Fibroblast of lung (primary cell): ENCODE results near the gene DCAF5. TPM values are rescaled to one million over a fixed set of nuclear protein-coding genes. Genes with fewer than 3 reads are reported as not detected.
A peak's percentile ranks its signal among the peaks of the same experiment; 100 is the strongest.

Experiments used
- DNase-seq, 2 donors: peaks; one replicate each; pipeline versions ENCODE4 v3.0.0 to v3.0.0-alpha.2; 2010; ENCODE audit warnings: low read depth in 2 of 2
- H2AFZ ChIP-seq: 2 replicates; pipeline ENCODE4 v1.5.1; 2012; ENCODE audit warnings: low read length, control low read depth, inconsistent platforms
- H3K27ac ChIP-seq: 2 replicates; pipeline ENCODE4 v1.5.1; 2011; ENCODE audit warnings: low read length, control low read depth; ENCODE audit not compliant: insufficient read depth
- H3K27me3 ChIP-seq: 2 replicates; pipeline ENCODE4 v1.5.1; 2011; ENCODE audit warnings: mild to moderate bottlenecking, low read length; ENCODE audit not compliant: control insufficient read depth, insufficient read depth
- H3K36me3 ChIP-seq: 2 replicates; pipeline ENCODE4 v1.5.1; 2011; ENCODE audit warnings: low read length; ENCODE audit not compliant: control insufficient read depth, insufficient read depth
- H3K4me1 ChIP-seq: 2 replicates; pipeline ENCODE4 v1.5.1; 2011; ENCODE audit warnings: low read length; ENCODE audit not compliant: control insufficient read depth, insufficient read depth; ENCODE audit errors: extremely low read depth
- H3K4me2 ChIP-seq: 2 replicates; pipeline ENCODE4 v1.5.1; 2011; ENCODE audit warnings: low read length, control low read depth; ENCODE audit not compliant: insufficient read depth; ENCODE audit errors: extremely low read depth
- H3K4me3 ChIP-seq, 4 experiments: fragments of 200-600 bp in 1 of 4; sonication (generic) in 1 of 4; replicated peaks in 1 of 4; 2 replicates each; pipeline ENCODE4 v1.5.1; 2011 to 2016; ENCODE audit warnings: low read length in 4 of 4, low read depth in 3 of 4, mild to moderate bottlenecking in 3 of 4, control low read depth in 2 of 4, inconsistent platforms in 1 of 4, mixed read lengths in 1 of 4; ENCODE audit not compliant: insufficient read depth in 1 of 4; ENCODE audit errors: control extremely low read depth in 1 of 4
- H3K79me2 ChIP-seq: 2 replicates; pipeline ENCODE4 v1.5.1; 2012; ENCODE audit warnings: mild to moderate bottlenecking, low read length, inconsistent platforms; ENCODE audit not compliant: control insufficient read depth, insufficient read depth
- H3K9ac ChIP-seq: 2 replicates; pipeline ENCODE4 v1.5.1; 2011; ENCODE audit warnings: mild to moderate bottlenecking, low read length, control low read depth; ENCODE audit not compliant: insufficient read depth
- H3K9me3 ChIP-seq: 2 replicates; pipeline ENCODE4 v1.5.1; 2012; ENCODE audit warnings: low read depth, low read length; ENCODE audit not compliant: control insufficient read depth, insufficient read depth
- H4K20me1 ChIP-seq: 2 replicates; pipeline ENCODE4 v1.5.1; 2011; ENCODE audit warnings: low read length; ENCODE audit not compliant: control insufficient read depth, insufficient read depth; ENCODE audit errors: extremely low read depth
- EZH2 ChIP-seq: IDR thresholded peaks from 2 replicates; pipeline ENCODE4 v1.5.1; 2012; ENCODE audit warnings: low read length, control low read depth, mild to moderate bottlenecking; ENCODE audit errors: missing control alignments
- polyA plus RNA-seq, 2 donors: library from polyadenylated mRNA; depleted of rRNA in 1 of 2; stranded (reverse) in 1 of 2; unstranded in 1 of 2; fragments of >200 nt; gene quantifications; 2 replicates each; pipeline ENCODE4 v1.2.1, GENCODE V29; 2011 to 2012; ENCODE audit warnings: missing spikeins in 1 of 2
- total RNA-seq: library from RNA; depleted of rRNA; stranded (reverse); fragments of >200 nt; gene quantifications from 2 replicates; pipeline ENCODE4 v1.2.1, GENCODE V29; 2014
- TF ChIP-seq, protein P1 (sequence below), 2 donors: IDR thresholded peaks in 1 of 2; conservative IDR thresholded peaks in 1 of 2; 1 replicate in 1 of 2; 2 replicates in 1 of 2; pipeline ENCODE4 v1.5.1; 2011 to 2012; ENCODE audit warnings: low read length in 2 of 2, control low read depth in 1 of 2, inconsistent platforms in 1 of 2, low read depth in 1 of 2, mild to moderate bottlenecking in 1 of 2

The DCAF5 gene
- total and polyA plus RNA-seq, 2 donors (not counting 1 experiment from before 2014, with no cell fraction given), result 16.8 to 31.8 TPM

DNA sequence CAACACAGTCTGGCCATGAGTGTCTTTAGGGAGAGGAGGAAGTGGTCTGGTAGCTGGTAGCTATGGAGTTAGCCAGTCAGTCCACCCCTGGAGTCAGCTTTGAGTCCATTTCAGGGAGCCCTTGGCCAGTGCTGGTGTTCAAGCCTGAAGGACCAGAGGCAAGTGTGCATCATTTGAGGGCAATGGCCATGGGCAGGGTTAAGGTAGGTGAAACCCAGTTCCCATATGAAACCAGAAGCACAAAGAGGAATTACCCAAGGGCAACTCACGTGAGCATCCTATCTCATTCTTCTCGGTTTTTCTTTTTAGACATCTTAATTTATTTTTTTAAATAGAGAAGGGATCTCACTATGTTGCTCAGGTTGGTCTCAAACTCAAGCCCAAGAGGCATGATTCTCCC is 112.6 kb downstream of the DCAF5 start:
- Histone ChIP-seq H3K27ac (no peak overlapping the region), H2AFZ (no peak overlapping the region), H3K36me3 (no peaks in the 10 kb centered on the region), H3K4me2 (no peak overlapping the region), H3K27me3 (no peaks in the 10 kb centered on the region), H3K9ac (no peak overlapping the region), H3K4me1 (peaks cover 31% of the 10 kb centered on the region), H4K20me1 (no peaks in the 10 kb centered on the region), H3K9me3 (no peaks in the 10 kb centered on the region), H3K4me3 (no peak overlapping the region), H3K79me2 (no peaks in the 10 kb centered on the region)
- DNase-seq, result no peak
- TF ChIP-seq, protein P1, sequence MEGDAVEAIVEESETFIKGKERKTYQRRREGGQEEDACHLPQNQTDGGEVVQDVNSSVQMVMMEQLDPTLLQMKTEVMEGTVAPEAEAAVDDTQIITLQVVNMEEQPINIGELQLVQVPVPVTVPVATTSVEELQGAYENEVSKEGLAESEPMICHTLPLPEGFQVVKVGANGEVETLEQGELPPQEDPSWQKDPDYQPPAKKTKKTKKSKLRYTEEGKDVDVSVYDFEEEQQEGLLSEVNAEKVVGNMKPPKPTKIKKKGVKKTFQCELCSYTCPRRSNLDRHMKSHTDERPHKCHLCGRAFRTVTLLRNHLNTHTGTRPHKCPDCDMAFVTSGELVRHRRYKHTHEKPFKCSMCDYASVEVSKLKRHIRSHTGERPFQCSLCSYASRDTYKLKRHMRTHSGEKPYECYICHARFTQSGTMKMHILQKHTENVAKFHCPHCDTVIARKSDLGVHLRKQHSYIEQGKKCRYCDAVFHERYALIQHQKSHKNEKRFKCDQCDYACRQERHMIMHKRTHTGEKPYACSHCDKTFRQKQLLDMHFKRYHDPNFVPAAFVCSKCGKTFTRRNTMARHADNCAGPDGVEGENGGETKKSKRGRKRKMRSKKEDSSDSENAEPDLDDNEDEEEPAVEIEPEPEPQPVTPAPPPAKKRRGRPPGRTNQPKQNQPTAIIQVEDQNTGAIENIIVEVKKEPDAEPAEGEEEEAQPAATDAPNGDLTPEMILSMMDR (conservative IDR thresholded peaks at IDR 0.05 in 1 of 2, IDR thresholded peaks at IDR 0.05 in 1 of 2; ENCODE audit: low read depth in 1 of 2, low read length in 2 of 2), result no peak
- no peak for TF ChIP-seq EZH2

DNA sequence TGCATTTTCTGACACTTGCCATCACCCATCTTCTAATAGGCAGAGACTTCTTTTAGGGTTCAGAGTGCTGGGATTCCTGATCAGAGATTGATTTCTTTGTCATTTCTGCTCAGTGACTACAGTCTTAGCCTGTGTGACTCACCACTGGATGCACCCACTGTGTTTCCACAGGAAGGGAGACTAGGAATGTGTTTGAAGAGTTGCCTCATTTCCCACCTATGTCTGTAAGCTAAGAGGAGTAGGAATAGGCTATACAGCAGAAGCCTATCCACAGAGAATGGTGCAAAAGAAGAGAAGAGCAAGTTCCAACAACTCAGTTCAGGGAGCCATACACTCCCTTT is 113.7 kb downstream of the DCAF5 start:
- no peaks in the 10 kb centered on the region for H3K79me2 ChIP-seq
- H3K27me3 ChIP-seq, result no peaks in the 10 kb centered on the region
- H4K20me1 ChIP-seq, result no peaks in the 10 kb centered on the region
- H3K27ac ChIP-seq, result peak overlapping the region; percentile 62
- TF ChIP-seq EZH2, result no peak
- TF ChIP-seq, protein P1 (conservative IDR thresholded peaks at IDR 0.05 in 1 of 2, IDR thresholded peaks at IDR 0.05 in 1 of 2; ENCODE audit: low read depth in 1 of 2, low read length in 2 of 2), result no peak
- no peak overlapping the region for H3K9ac ChIP-seq
- H3K9me3 ChIP-seq, result no peaks in the 10 kb centered on the region
- H2AFZ ChIP-seq, result no peak overlapping the region
- no peaks in the 10 kb centered on the region for H3K36me3 ChIP-seq
- peaks cover 29% of the 10 kb centered on the region for H3K4me1 ChIP-seq
- peak; percentile 18 to 92 for DNase-seq
- H3K4me2 ChIP-seq, result no peak overlapping the region
- no peak overlapping the region for H3K4me3 ChIP-seq

DNA sequence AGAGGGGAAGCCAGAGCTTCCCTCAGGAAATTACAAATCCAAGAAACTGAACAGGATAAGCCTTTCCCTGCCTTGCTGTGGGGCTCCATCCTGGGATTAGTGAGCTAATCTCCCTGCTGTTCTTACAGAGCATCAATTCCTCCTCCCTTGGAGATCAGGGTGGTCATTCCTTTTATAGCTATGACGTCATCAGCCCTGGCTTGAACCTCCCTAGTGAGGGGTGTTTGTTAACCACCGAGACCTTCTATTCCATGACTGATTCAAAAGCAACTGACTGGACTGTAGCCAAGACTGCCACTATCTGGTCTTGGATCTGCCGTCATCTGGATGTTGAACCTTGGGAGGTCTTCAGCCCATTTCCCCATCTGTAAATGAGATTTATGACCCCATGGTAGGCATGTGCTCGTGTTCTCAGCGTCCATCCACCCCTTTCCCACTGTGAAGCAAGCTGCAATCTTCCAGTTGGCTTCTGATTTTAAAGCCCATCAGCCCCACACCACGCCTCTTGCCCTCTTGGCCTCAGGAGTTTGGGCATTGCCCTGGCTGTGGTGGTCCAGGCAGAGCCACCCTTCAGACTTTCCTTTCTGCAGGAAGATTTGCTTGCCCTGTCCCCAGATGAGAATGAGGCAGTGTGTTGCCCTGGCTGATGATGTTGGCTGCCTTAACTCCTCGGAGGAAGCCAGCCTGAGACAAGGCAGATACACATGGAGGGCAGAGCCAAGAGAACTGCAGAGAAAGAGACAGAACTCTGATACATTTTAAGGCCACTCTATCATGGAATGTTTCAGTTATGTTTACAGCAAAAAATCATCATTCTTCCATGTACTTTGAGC is 114.2 kb downstream of the DCAF5 start:
- H3K9me3 ChIP-seq, result no peaks in the 10 kb centered on the region
- H3K4me1 ChIP-seq, result peaks cover 23% of the 10 kb centered on the region
- peak overlapping the region; percentile 62 for H3K27ac ChIP-seq
- peak overlapping the region; percentile 36 for H3K4me2 ChIP-seq
- H3K27me3 ChIP-seq, result no peaks in the 10 kb centered on the region
- H3K36me3 ChIP-seq, result no peaks in the 10 kb centered on the region
- peak; percentile 77 to 91 for DNase-seq
- H3K9ac ChIP-seq, result no peak overlapping the region
- no peaks in the 10 kb centered on the region for H4K20me1 ChIP-seq
- no peak overlapping the region for H2AFZ ChIP-seq
- no peak for TF ChIP-seq EZH2
- TF ChIP-seq, protein P1 (conservative IDR thresholded peaks at IDR 0.05 in 1 of 2, IDR thresholded peaks at IDR 0.05 in 1 of 2; ENCODE audit: low read depth in 1 of 2, low read length in 2 of 2), result no peak
- no peaks in the 10 kb centered on the region for H3K79me2 ChIP-seq
- no peak overlapping the region for H3K4me3 ChIP-seq
